Smooth muscle cell (in vitro differentiated cells): ENCODE data around the gene DAAM2. TPM values are rescaled to one million over a fixed set of nuclear protein-coding genes. Genes with fewer than 3 reads are reported as not detected.

Experiments used
- DNase-seq: peaks from one replicate; lab custom pipeline; 2025; ENCODE audit not compliant: unreplicated experiment; lab: John Stamatoyannopoulos, UW
- H2AFZ ChIP-seq: fragments of 200-600 bp; sonication (generic); 2 replicates; pipeline ENCODE4 v1.6.0; 2016; ENCODE audit warnings: antibody characterized with exemption, low read depth, mild to moderate bottlenecking
- H3F3A ChIP-seq: fragments of 200-600 bp; sonication (generic); 2 replicates; pipeline ENCODE4 v1.6.0; 2017; ENCODE audit warnings: antibody characterized with exemption, low read depth
- H3K27ac ChIP-seq: fragments of 200-600 bp; sonication (generic); 2 replicates; pipeline ENCODE4 v1.5.1; 2016; ENCODE audit warnings: low read depth, mild to moderate bottlenecking
- H3K27me3 ChIP-seq: fragments of 200-600 bp; sonication (generic); 2 replicates; pipeline ENCODE4 v1.6.1; 2016; ENCODE audit warnings: low read depth, mild to moderate bottlenecking
- H3K36me3 ChIP-seq: fragments of 200-600 bp; sonication (generic); 2 replicates; pipeline ENCODE4 v1.5.1; 2016; ENCODE audit warnings: low read depth
- H3K4me1 ChIP-seq: fragments of 200-600 bp; sonication (generic); 2 replicates; pipeline ENCODE4 v1.5.1; 2016; ENCODE audit warnings: low read depth
- H3K4me2 ChIP-seq: fragments of 200-600 bp; sonication (generic); 2 replicates; pipeline ENCODE4 v1.6.0; 2016; ENCODE audit warnings: mild to moderate bottlenecking
- H3K4me3 ChIP-seq: fragments of 200-600 bp; sonication (generic); 2 replicates; pipeline ENCODE4 v1.5.1; 2016; ENCODE audit warnings: mild to moderate bottlenecking
- H3K79me2 ChIP-seq: fragments of 200-600 bp; sonication (generic); 2 replicates; pipeline ENCODE4 v1.6.0; 2016; ENCODE audit warnings: low read depth, mild to moderate bottlenecking
- H3K9ac ChIP-seq: fragments of 200-600 bp; sonication (generic); 2 replicates; pipeline ENCODE4 v1.6.0; 2016; ENCODE audit warnings: low read depth
- H3K9me3 ChIP-seq: fragments of 200-600 bp; sonication (generic); replicated peaks from 2 replicates; pipeline ENCODE4 v1.5.1; 2016; ENCODE audit warnings: low read depth
- H4K20me1 ChIP-seq: fragments of 200-600 bp; sonication (generic); 2 replicates; pipeline ENCODE4 v1.6.0; 2016; ENCODE audit warnings: low read depth
- WGBS: methylation state at CpG from one replicate; pipeline ENCODE4 v1.1.7; 2016; ENCODE audit warnings: low lambda C conversion rate; 5-methylcytosine and 5-hydroxymethylcytosine counted together
- polyA plus RNA-seq: library from polyadenylated mRNA; unstranded; fragments of >200 nt; fragmentation: Nextera tagmentation; extraction: Ambion mirVana; gene quantifications from 2 replicates; pipeline ENCODE4 v1.2.1, GENCODE V29; 2016
- total RNA-seq: library from RNA; depleted of rRNA; stranded (reverse); fragments of >200 nt; gene quantifications from 2 replicates; pipeline ENCODE4 v1.2.3, GENCODE V29; 2014
- TF ChIP-seq, protein P1 (sequence below): fragments of 200-600 bp; sonication (generic); IDR thresholded peaks from 2 replicates; pipeline ENCODE4 v1.5.1; 2017; ENCODE audit warnings: borderline replicate concordance, mild to moderate bottlenecking, antibody characterized with exemption; ENCODE audit not compliant: insufficient read depth, poor library complexity, severe bottlenecking

Gene DAAM2
- total and polyA plus RNA-seq, 2 experiments from 2014 or later, result 26.5 to 29.8 TPM

GRCh38 chr6:39835821-39836295 lies 43.7 kb downstream of the DAAM2 start:
- Histone ChIP-seq H3K27ac (no peak overlapping the region), H3K27me3 (no peaks in the 10 kb centered on the region), H3K4me3 (no peak overlapping the region)

GRCh38 chr6:39836606-39837005 lies 44.4 kb downstream of the DAAM2 start:
- Histone ChIP-seq H3K4me1 (peaks cover 7% of the 10 kb centered on the region), H3K79me2 (peaks cover 7% of the 10 kb centered on the region), H3K36me3 (no peaks in the 10 kb centered on the region), H3K4me2 (no peak overlapping the region), H2AFZ (no peak overlapping the region), H3K9me3 (no peaks in the 10 kb centered on the region), H3F3A (no peaks in the 10 kb centered on the region), H3K9ac (no peak overlapping the region), H3K4me3 (no peak overlapping the region), H4K20me1 (peaks cover 68% of the 10 kb centered on the region), H3K27ac (no peak overlapping the region), H3K27me3 (no peaks in the 10 kb centered on the region)
- TF ChIP-seq, protein P1, sequence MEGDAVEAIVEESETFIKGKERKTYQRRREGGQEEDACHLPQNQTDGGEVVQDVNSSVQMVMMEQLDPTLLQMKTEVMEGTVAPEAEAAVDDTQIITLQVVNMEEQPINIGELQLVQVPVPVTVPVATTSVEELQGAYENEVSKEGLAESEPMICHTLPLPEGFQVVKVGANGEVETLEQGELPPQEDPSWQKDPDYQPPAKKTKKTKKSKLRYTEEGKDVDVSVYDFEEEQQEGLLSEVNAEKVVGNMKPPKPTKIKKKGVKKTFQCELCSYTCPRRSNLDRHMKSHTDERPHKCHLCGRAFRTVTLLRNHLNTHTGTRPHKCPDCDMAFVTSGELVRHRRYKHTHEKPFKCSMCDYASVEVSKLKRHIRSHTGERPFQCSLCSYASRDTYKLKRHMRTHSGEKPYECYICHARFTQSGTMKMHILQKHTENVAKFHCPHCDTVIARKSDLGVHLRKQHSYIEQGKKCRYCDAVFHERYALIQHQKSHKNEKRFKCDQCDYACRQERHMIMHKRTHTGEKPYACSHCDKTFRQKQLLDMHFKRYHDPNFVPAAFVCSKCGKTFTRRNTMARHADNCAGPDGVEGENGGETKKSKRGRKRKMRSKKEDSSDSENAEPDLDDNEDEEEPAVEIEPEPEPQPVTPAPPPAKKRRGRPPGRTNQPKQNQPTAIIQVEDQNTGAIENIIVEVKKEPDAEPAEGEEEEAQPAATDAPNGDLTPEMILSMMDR, result no peak
- no peak for DNase-seq
- 53% methylated on average over 4 of the region's 4 CpGs for WGBS

More at GRCh38 chr6:39835821-39836295, 43.7 kb downstream of the DAAM2 start:
- Histone ChIP-seq H3F3A (no peaks in the 10 kb centered on the region), H3K4me2 (peak overlapping the region; percentile 69), H3K9ac (no peak overlapping the region), H4K20me1 (peaks cover 71% of the 10 kb centered on the region), H2AFZ (no peak overlapping the region), H3K9me3 (no peaks in the 10 kb centered on the region), H3K36me3 (no peaks in the 10 kb centered on the region), H3K4me1 (peaks cover 7% of the 10 kb centered on the region), H3K79me2 (peaks cover 7% of the 10 kb centered on the region)
- WGBS, result 38% methylated on average over 2 of the region's 2 CpGs
- TF ChIP-seq, protein P1, result no peak
- no peak for DNase-seq

DNA sequence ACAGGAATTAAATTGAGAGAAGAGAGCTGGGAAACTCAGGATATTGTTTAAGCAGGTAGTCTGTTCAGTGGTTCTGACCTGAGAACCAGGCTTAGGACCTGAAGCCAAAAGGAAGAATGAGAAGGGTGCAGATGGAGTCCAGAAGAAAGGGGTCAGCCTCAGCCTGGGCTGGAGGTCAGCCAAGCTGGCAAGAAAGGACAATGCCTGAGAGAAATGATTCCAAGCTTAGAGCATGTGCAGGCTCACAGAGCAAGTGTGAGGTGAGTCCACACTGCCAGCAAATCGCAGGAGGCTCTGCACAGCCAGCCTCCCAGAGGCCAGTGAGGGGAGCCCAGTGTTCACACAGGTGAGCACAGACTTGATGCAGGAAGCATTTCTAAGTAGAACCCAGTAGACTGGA lies 47.3 kb downstream of the DAAM2 start:
- Histone ChIP-seq H3K9me3 (no peaks in the 10 kb centered on the region), H4K20me1 (peaks cover 58% of the 10 kb centered on the region), H3K4me1 (peaks cover 7% of the 10 kb centered on the region), H3K4me2 (no peak overlapping the region), H3F3A (no peaks in the 10 kb centered on the region), H3K9ac (no peak overlapping the region), H2AFZ (no peak overlapping the region), H3K79me2 (peaks cover 7% of the 10 kb centered on the region), H3K36me3 (no peaks in the 10 kb centered on the region), H3K27ac (no peak overlapping the region), H3K27me3 (no peaks in the 10 kb centered on the region), H3K4me3 (no peak overlapping the region)
- DNase-seq, result no peak
- TF ChIP-seq, protein P1, result no peak
- 100% methylated on average over 1 of the region's 1 CpG for WGBS

- peaks cover 7% of the 10 kb centered on the region for H3K79me2 ChIP-seq
- H2AFZ ChIP-seq, result no peak overlapping the region
- H3K27me3 ChIP-seq, result no peaks in the 10 kb centered on the region
- peaks cover 3% of the 10 kb centered on the region for H3K4me1 ChIP-seq
- 88% methylated on average over 4 of the region's 6 CpGs for WGBS
- no peaks in the 10 kb centered on the region for H3K9me3 ChIP-seq
- TF ChIP-seq, protein P1, result no peak
- H3F3A ChIP-seq, result no peaks in the 10 kb centered on the region
- no peak for DNase-seq
- H3K36me3 ChIP-seq, result no peaks in the 10 kb centered on the region
- no peak overlapping the region for H3K4me3 ChIP-seq
- peaks cover 45% of the 10 kb centered on the region for H4K20me1 ChIP-seq
- no peak overlapping the region for H3K27ac ChIP-seq
- H3K4me2 ChIP-seq, result no peak overlapping the region
- no peak overlapping the region for H3K9ac ChIP-seq
Measured at GRCh38 chr6:39840781-39841180, 48.6 kb downstream of the DAAM2 start.
